ENCODE measurements around the gene ELFN2.
A peak's percentile ranks its signal among the peaks of the same experiment; 100 is the strongest.

The ELFN2 gene

GRCh38 chr22:37412495-37413250 is 14.6 kb downstream of the ELFN2 start:
- Histone ChIP-seq H3K36me3 (ENCODE audit: insufficient read depth, low read length) (no peaks in the 10 kb centered on the region), H3K9me2 (replicated peaks; ENCODE audit: low read depth, low read length) (no peaks in the 10 kb centered on the region), H3K9me3 (ENCODE audit: insufficient read depth, low read depth, low read length) (no peaks in the 10 kb centered on the region), H3K4me2 (ENCODE audit: low read depth, low read length, poor library complexity, severe bottlenecking) (peak overlapping the region; percentile 22), H3K79me2 (ENCODE audit: insufficient read depth, low read length) (no peaks in the 10 kb centered on the region), H3K4me3 (ENCODE audit: low read length, poor library complexity, severe bottlenecking) (no peak overlapping the region), H3F3A (ENCODE audit: low read depth) (no peaks in the 10 kb centered on the region), H3K9ac (ENCODE audit: low read depth, low read length, poor library complexity, severe bottlenecking) (no peak overlapping the region), H4K20me1 (ENCODE audit: insufficient read depth, low read length, poor library complexity, severe bottlenecking) (no peaks in the 10 kb centered on the region), H2AFZ (ENCODE audit: low read length) (no peak overlapping the region), H3K4me1 (ENCODE audit: insufficient read depth, low read length, poor library complexity, severe bottlenecking) (peaks cover 20% of the 10 kb centered on the region), H3K27me3 (ENCODE audit: insufficient read depth, low read length, poor library complexity, severe bottlenecking) (no peaks in the 10 kb centered on the region)
- TF ChIP-seq, protein P1, sequence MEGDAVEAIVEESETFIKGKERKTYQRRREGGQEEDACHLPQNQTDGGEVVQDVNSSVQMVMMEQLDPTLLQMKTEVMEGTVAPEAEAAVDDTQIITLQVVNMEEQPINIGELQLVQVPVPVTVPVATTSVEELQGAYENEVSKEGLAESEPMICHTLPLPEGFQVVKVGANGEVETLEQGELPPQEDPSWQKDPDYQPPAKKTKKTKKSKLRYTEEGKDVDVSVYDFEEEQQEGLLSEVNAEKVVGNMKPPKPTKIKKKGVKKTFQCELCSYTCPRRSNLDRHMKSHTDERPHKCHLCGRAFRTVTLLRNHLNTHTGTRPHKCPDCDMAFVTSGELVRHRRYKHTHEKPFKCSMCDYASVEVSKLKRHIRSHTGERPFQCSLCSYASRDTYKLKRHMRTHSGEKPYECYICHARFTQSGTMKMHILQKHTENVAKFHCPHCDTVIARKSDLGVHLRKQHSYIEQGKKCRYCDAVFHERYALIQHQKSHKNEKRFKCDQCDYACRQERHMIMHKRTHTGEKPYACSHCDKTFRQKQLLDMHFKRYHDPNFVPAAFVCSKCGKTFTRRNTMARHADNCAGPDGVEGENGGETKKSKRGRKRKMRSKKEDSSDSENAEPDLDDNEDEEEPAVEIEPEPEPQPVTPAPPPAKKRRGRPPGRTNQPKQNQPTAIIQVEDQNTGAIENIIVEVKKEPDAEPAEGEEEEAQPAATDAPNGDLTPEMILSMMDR (conservative IDR thresholded peaks at IDR 0.05; ENCODE audit: low read length) = no peak
- no peak for TF ChIP-seq EZH2phosphoT487 (IDR thresholded peaks at IDR 0.05; ENCODE audit: borderline replicate concordance)

DNA sequence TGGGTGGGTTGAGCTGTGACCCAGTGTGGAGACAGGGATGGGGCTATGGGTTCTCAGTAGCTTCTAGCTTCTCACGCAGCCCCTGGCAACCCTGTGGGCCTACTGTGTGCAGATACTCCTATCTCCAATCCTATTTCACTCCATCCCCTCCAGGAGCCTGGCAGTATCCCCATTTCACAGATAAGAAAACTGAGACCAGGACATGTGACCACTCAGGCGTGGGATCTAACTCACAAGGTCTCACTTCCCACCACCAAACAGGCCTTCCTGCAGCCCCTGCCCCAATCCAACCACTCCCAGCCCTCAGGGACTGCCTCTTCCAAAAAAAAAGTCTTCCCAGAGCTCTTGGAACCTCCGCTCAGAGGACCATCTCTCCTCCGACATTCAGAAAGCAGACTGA is 15.6 kb downstream of the ELFN2 start:
- Histone ChIP-seq H3K9ac (ENCODE audit: low read depth, low read length, poor library complexity, severe bottlenecking) (no peak overlapping the region), H3K4me3 (ENCODE audit: low read length, poor library complexity, severe bottlenecking) (no peak overlapping the region), H3K27me3 (ENCODE audit: insufficient read depth, low read length, poor library complexity, severe bottlenecking) (no peaks in the 10 kb centered on the region), H3K4me1 (ENCODE audit: insufficient read depth, low read length, poor library complexity, severe bottlenecking) (peaks cover 18% of the 10 kb centered on the region), H3F3A (ENCODE audit: low read depth) (no peaks in the 10 kb centered on the region), H3K4me2 (ENCODE audit: low read depth, low read length, poor library complexity, severe bottlenecking) (no peak overlapping the region), H4K20me1 (ENCODE audit: insufficient read depth, low read length, poor library complexity, severe bottlenecking) (no peaks in the 10 kb centered on the region), H3K79me2 (ENCODE audit: insufficient read depth, low read length) (no peaks in the 10 kb centered on the region), H3K9me3 (ENCODE audit: insufficient read depth, low read depth, low read length) (no peaks in the 10 kb centered on the region), H3K36me3 (ENCODE audit: insufficient read depth, low read length) (no peaks in the 10 kb centered on the region), H3K9me2 (replicated peaks; ENCODE audit: low read depth, low read length) (no peaks in the 10 kb centered on the region), H2AFZ (ENCODE audit: low read length) (no peak overlapping the region)
- TF ChIP-seq, protein P1 (conservative IDR thresholded peaks at IDR 0.05; ENCODE audit: low read length) = no peak

- no peak overlapping the region for H2AFZ ChIP-seq (ENCODE audit: low read length)
Observed at GRCh38 chr22:37410174-37411055, 16.9 kb downstream of the ELFN2 start.

More at GRCh38 chr22:37410174-37411055, 16.9 kb downstream of the ELFN2 start:
- no peak overlapping the region for H3K9ac ChIP-seq (ENCODE audit: low read depth, low read length, poor library complexity, severe bottlenecking)
- H3K4me2 ChIP-seq (ENCODE audit: low read depth, low read length, poor library complexity, severe bottlenecking) = no peak overlapping the region
- peaks cover 10% of the 10 kb centered on the region for H3K4me1 ChIP-seq (ENCODE audit: insufficient read depth, low read length, poor library complexity, severe bottlenecking)
- no peaks in the 10 kb centered on the region for H3K27me3 ChIP-seq (ENCODE audit: insufficient read depth, low read length, poor library complexity, severe bottlenecking)
- no peak overlapping the region for H3K4me3 ChIP-seq (ENCODE audit: low read length, poor library complexity, severe bottlenecking)
- no peaks in the 10 kb centered on the region for H3K79me2 ChIP-seq (ENCODE audit: insufficient read depth, low read length)
- H3K36me3 ChIP-seq (ENCODE audit: insufficient read depth, low read length) = no peaks in the 10 kb centered on the region
- H3F3A ChIP-seq (ENCODE audit: low read depth) = no peaks in the 10 kb centered on the region
- H3K9me3 ChIP-seq (ENCODE audit: insufficient read depth, low read depth, low read length) = no peaks in the 10 kb centered on the region
- no peaks in the 10 kb centered on the region for H4K20me1 ChIP-seq (ENCODE audit: insufficient read depth, low read length, poor library complexity, severe bottlenecking)
- no peaks in the 10 kb centered on the region for H3K9me2 ChIP-seq (replicated peaks; ENCODE audit: low read depth, low read length)
- TF ChIP-seq EZH2phosphoT487 (IDR thresholded peaks at IDR 0.05; ENCODE audit: borderline replicate concordance) = no peak
- TF ChIP-seq, protein P1 (conservative IDR thresholded peaks at IDR 0.05; ENCODE audit: low read length) = no peak

All from Loucy (cell line).